ENCODE results near the gene NUDT3. TPM values are rescaled to one million over a fixed set of nuclear protein-coding genes. Genes with fewer than 3 reads are reported as not detected.

The NUDT3 gene
- total and polyA plus RNA-seq, 9 of the 15 experiments (the other 6 are each of a cell fraction or from before 2014, with no cell fraction given), result 5.4 to 81.2 (median 56.4) TPM

- TF ChIP-seq ZBTB2 (IDR thresholded peaks at IDR 0.05) (0 out of 2 replicates have a peak, but pooled peaks have one; percentile 24), FOXK1 (CRISPR knock-in tag; IDR thresholded peaks at IDR 0.05; ENCODE audit: borderline replicate concordance) (no peak), ZBTB34 (CRISPR knock-in tag; IDR thresholded peaks at IDR 0.05) (no peak), PCBP2 (IDR thresholded peaks at IDR 0.05; ENCODE audit: low read depth, low read length, poor library complexity, severe bottlenecking) (peak; percentile 10), CTCF (IDR thresholded peaks at IDR 0.05 in 2 of 3, conservative IDR thresholded peaks at IDR 0.05 in 1 of 3; ENCODE audit: insufficient read depth in 2 of 3, low read depth in 1 of 3, low read length in 3 of 3) (no peak), ZNF143 (CRISPR knock-in tag; IDR thresholded peaks at IDR 0.05) (no peak), MED1 (CRISPR knock-in tag; IDR thresholded peaks at IDR 0.05; ENCODE audit: borderline replicate concordance) (no peak), CREB3 (tag; conservative IDR thresholded peaks at IDR 0.05; ENCODE audit: low read depth) (no peak), ZNF518B (CRISPR knock-in tag; IDR thresholded peaks at IDR 0.05) (no peak), ADNP (tag; IDR thresholded peaks at IDR 0.05) (no peak), MTF1 (CRISPR knock-in tag; IDR thresholded peaks at IDR 0.05; ENCODE audit: borderline replicate concordance) (no peak)
- TF ChIP-seq, protein P1, sequence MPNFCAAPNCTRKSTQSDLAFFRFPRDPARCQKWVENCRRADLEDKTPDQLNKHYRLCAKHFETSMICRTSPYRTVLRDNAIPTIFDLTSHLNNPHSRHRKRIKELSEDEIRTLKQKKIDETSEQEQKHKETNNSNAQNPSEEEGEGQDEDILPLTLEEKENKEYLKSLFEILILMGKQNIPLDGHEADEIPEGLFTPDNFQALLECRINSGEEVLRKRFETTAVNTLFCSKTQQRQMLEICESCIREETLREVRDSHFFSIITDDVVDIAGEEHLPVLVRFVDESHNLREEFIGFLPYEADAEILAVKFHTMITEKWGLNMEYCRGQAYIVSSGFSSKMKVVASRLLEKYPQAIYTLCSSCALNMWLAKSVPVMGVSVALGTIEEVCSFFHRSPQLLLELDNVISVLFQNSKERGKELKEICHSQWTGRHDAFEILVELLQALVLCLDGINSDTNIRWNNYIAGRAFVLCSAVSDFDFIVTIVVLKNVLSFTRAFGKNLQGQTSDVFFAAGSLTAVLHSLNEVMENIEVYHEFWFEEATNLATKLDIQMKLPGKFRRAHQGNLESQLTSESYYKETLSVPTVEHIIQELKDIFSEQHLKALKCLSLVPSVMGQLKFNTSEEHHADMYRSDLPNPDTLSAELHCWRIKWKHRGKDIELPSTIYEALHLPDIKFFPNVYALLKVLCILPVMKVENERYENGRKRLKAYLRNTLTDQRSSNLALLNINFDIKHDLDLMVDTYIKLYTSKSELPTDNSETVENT (CRISPR knock-in tag; IDR thresholded peaks at IDR 0.05), result 0 out of 2 replicates have a peak, but pooled peaks have one; percentile 25
Observed at GRCh38 chr6:34234667-34235306, 157.7 kb downstream of the NUDT3 start (continued).
